Gastrocnemius medialis (tissue), 4 donors: ENCODE measurements around the gene ZNF804A. TPM values are rescaled to one million over a fixed set of nuclear protein-coding genes. Genes with fewer than 3 reads are reported as not detected.

Experiments
- ATAC-seq, 2 donors: fragments of 150-250 bp; one replicate each; pipeline ENCODE4 v1.9.1; 2016
- DNase-seq, 2 donors: peaks; one replicate each; pipeline ENCODE4 v3.0.0-alpha.2; 2019
- H3K27ac ChIP-seq, 4 donors: fragments of 200-600 bp; sonication (generic); 1 replicate in 1 of 4; 2 replicates in 3 of 4; pipeline ENCODE4 v1.5.1; 2016 to 2018; ENCODE audit warnings: mild to moderate bottlenecking in 2 of 4, moderate library complexity in 1 of 4
- H3K27me3 ChIP-seq, 3 donors: fragments of 200-600 bp; sonication (generic) in 2 of 3; 1 replicate in 1 of 3; 2 replicates in 2 of 3; pipeline versions ENCODE4 v1.5.1 to v1.6.0; 2016 to 2019; ENCODE audit warnings: mild to moderate bottlenecking in 1 of 3, moderate library complexity in 1 of 3
- H3K36me3 ChIP-seq, 2 donors: fragments of 200-600 bp; sonication (generic) in 1 of 2; one replicate each; pipeline ENCODE4 v1.5.1; 2017 to 2018
- H3K4me1 ChIP-seq, 2 donors: fragments of 200-600 bp; sonication (generic) in 1 of 2; one replicate each; pipeline ENCODE4 v1.5.1; 2016 to 2017; ENCODE audit warnings: mild to moderate bottlenecking in 2 of 2
- H3K4me3 ChIP-seq, 4 donors: fragments of 200-600 bp; sonication (generic) in 3 of 4; 1 replicate in 1 of 4; 2 replicates in 3 of 4; pipeline ENCODE4 v1.5.1; 2016 to 2019; ENCODE audit warnings: mild to moderate bottlenecking in 2 of 4
- H3K9me3 ChIP-seq, 3 donors: fragments of 200-600 bp; sonication (generic) in 2 of 3; 1 replicate in 1 of 3; 2 replicates in 2 of 3; pipeline ENCODE4 v1.5.1; 2016 to 2019
- CTCF ChIP-seq, 5 experiments: fragments of 450-650 bp in 3 of 5; fragments of 200-600 bp in 2 of 5; sonication (generic) in 2 of 5; IDR thresholded peaks in 4 of 5; conservative IDR thresholded peaks in 1 of 5; 1 replicate in 4 of 5; 2 replicates in 1 of 5; pipeline ENCODE4 v1.5.1; 2016 to 2019; ENCODE audit warnings: antibody characterized with exemption in 5 of 5, mild to moderate bottlenecking in 3 of 5, moderate library complexity in 3 of 5
- POLR2A ChIP-seq, 2 donors: fragments of 450-650 bp; IDR thresholded peaks; one replicate each; pipeline ENCODE4 v1.6.1; 2017; ENCODE audit warnings: antibody characterized with exemption in 2 of 2, mild to moderate bottlenecking in 2 of 2, moderate library complexity in 2 of 2
- in situ Hi-C, 4 donors: fragments of 200-750 bp; cut with MboI; loops; one replicate each; pipeline versions ENCODE4 v1.15.0 to v1.8.0; 2017; ENCODE audit warnings: low sequenced_read_pairs in 4 of 4
- intact Hi-C: fragments of 100-400 bp; cut with DNase I; formaldehyde crosslinking; loops from one replicate; pipeline ENCODE4 v1.15.1; 2023; ENCODE audit warnings: low total_unique reads
- total RNA-seq, 4 donors: library from RNA; depleted of rRNA; stranded (reverse); fragments of >200 nt; gene quantifications; one replicate each; pipeline versions ENCODE4 v1.1.0 to v1.2.3, GENCODE V29; 2016

ZNF804A gene
- total RNA-seq, 4 donors from 2014 or later: not detected

- ATAC-seq: no peak
- H3K36me3 ChIP-seq: no peaks in the 10 kb centered on the region
These were observed 934 bp downstream of the ZNF804A start for GRCh38 chr2:184599054-184599871.

GRCh38 chr2:184599872-184600222 is 1.5 kb downstream of the ZNF804A start:
- Histone ChIP-seq H3K9me3 (no peaks in the 10 kb centered on the region), H3K36me3 (no peaks in the 10 kb centered on the region), H3K27ac (no peak overlapping the region), H3K4me1 (peaks cover 5 to 6% of the 10 kb centered on the region in 2 donors), H3K4me3 (no peak overlapping the region), H3K27me3 (peaks cover 22 to 45% (median 32%) of the 10 kb centered on the region in 3 donors)
- intact Hi-C loops (no loop called here), in situ Hi-C loops (no loop called here)
- ATAC-seq (no peak), DNase-seq (no peak)
- TF ChIP-seq CTCF (IDR thresholded peaks at IDR 0.05 in 4 of 5, conservative IDR thresholded peaks at IDR 0.05 in 1 of 5) (no peak), POLR2A (IDR thresholded peaks at IDR 0.05) (no peak)

More at GRCh38 chr2:184599054-184599871, 934 bp downstream of the ZNF804A start:
- DNase-seq: no peak
- H3K27ac ChIP-seq: no peak overlapping the region
- in situ Hi-C loops (no loop called here), intact Hi-C loops (no loop called here)
- H3K4me1 ChIP-seq: peaks cover 5 to 6% of the 10 kb centered on the region in 2 donors
- TF ChIP-seq CTCF (IDR thresholded peaks at IDR 0.05 in 4 of 5, conservative IDR thresholded peaks at IDR 0.05 in 1 of 5) (no peak), POLR2A (IDR thresholded peaks at IDR 0.05) (no peak)
- no peaks in the 10 kb centered on the region for H3K9me3 ChIP-seq
- peak overlapping the region; percentile 36 to 55 (median 49) for H3K4me3 ChIP-seq
- peaks cover 22 to 45% (median 32%) of the 10 kb centered on the region in 3 donors for H3K27me3 ChIP-seq

GRCh38 chr2:184602734-184603133 is 4.4 kb downstream of the ZNF804A start:
- no peaks in the 10 kb centered on the region for H3K36me3 ChIP-seq
- TF ChIP-seq POLR2A (IDR thresholded peaks at IDR 0.05) (no peak), CTCF (IDR thresholded peaks at IDR 0.05 in 4 of 5, conservative IDR thresholded peaks at IDR 0.05 in 1 of 5) (no peak)
- H3K27me3 ChIP-seq: peaks cover 14 to 33% (median 25%) of the 10 kb centered on the region in 3 donors
- in situ Hi-C loops (no loop called here), intact Hi-C loops (no loop called here)
- H3K9me3 ChIP-seq: no peaks in the 10 kb centered on the region
- peaks cover 5 to 6% of the 10 kb centered on the region in 2 donors for H3K4me1 ChIP-seq
- no peak overlapping the region for H3K4me3 ChIP-seq
- H3K27ac ChIP-seq: no peak overlapping the region
- DNase-seq (no peak), ATAC-seq (no peak)

- in situ Hi-C loops: no loop called here
These were observed 12.6 kb downstream of the ZNF804A start for GRCh38 chr2:184610891-184611290.

More at GRCh38 chr2:184610891-184611290, 12.6 kb downstream of the ZNF804A start:
- Histone ChIP-seq H3K4me3 (no peak overlapping the region), H3K36me3 (no peaks in the 10 kb centered on the region), H3K4me1 (no peaks in the 10 kb centered on the region), H3K27me3 (no peaks in the 10 kb centered on the region), H3K9me3 (no peaks in the 10 kb centered on the region), H3K27ac (no peak overlapping the region)
- intact Hi-C loops: no loop called here
- DNase-seq (no peak), ATAC-seq (no peak)
- no peak for TF ChIP-seq CTCF (IDR thresholded peaks at IDR 0.05 in 4 of 5, conservative IDR thresholded peaks at IDR 0.05 in 1 of 5)
- no peak for TF ChIP-seq POLR2A (IDR thresholded peaks at IDR 0.05)
